ENCODE measurements around the gene PDZD2.

Gene PDZD2

GRCh38 chr5:31776976-31777651, 138.2 kb downstream of the PDZD2 start:
- no peak overlapping the region for H3K4me3 ChIP-seq (ENCODE audit: insufficient read length, low read depth)
- H3K36me3 ChIP-seq (ENCODE audit: insufficient read depth, insufficient read length, low read length) = no peaks in the 10 kb centered on the region
- no peak overlapping the region for H3K9ac ChIP-seq (ENCODE audit: insufficient read length, low read depth)
- H3K27me3 ChIP-seq (ENCODE audit: insufficient read depth, insufficient read length) = no peaks in the 10 kb centered on the region
- DNase-seq (ENCODE audit: low read depth, low spot score) = no peak
- TF ChIP-seq SUZ12 (IDR thresholded peaks at IDR 0.05; ENCODE audit: extremely low read depth, insufficient read depth, insufficient read length) (no peak), ZNF274 (IDR thresholded peaks at IDR 0.05; ENCODE audit: low read depth, low read length) (no peak), YY1 (IDR thresholded peaks at IDR 0.05; ENCODE audit: insufficient read depth, insufficient read length) (no peak)
- H3K4me1 ChIP-seq (ENCODE audit: insufficient read depth, insufficient read length) = no peaks in the 10 kb centered on the region
- H3K9me3 ChIP-seq (ENCODE audit: insufficient read depth, low read length) = peaks cover 22% of the 10 kb centered on the region; the same call in 1 of the 2 replicates

DNA sequence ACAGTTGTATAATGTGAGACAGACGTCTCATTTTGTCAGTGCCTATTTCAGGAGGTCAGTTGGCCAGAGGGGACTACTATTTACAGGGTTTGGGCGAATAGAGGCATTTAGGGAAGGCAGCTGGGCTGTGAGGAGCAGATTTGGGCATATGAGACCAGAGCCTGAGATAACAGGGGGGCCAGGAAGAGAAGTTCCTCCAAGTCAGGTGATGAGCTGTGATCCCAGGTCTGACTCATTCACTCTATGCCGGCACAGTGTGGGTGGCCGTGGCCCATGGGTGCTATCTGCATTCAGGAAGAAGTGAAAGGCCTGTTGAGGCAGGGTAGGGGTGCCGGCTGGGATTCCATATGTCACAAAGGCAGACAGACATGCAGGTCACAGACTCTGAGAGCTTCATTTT, 142.8 kb downstream of the PDZD2 start:
- no peak for DNase-seq (ENCODE audit: low read depth, low spot score)
- peaks cover 3% of the 10 kb centered on the region for H3K4me1 ChIP-seq (ENCODE audit: insufficient read depth, insufficient read length)
- H3K36me3 ChIP-seq (ENCODE audit: insufficient read depth, insufficient read length, low read length) = no peaks in the 10 kb centered on the region
- no peak overlapping the region for H3K9ac ChIP-seq (ENCODE audit: insufficient read length, low read depth)
- H3K27me3 ChIP-seq (ENCODE audit: insufficient read depth, insufficient read length) = no peaks in the 10 kb centered on the region
- H3K9me3 ChIP-seq (ENCODE audit: insufficient read depth, low read length) = peaks cover 3% of the 10 kb centered on the region; the same call in 1 of the 2 replicates
- TF ChIP-seq SUZ12 (IDR thresholded peaks at IDR 0.05; ENCODE audit: extremely low read depth, insufficient read depth, insufficient read length) (no peak), ZNF274 (IDR thresholded peaks at IDR 0.05; ENCODE audit: low read depth, low read length) (no peak), YY1 (IDR thresholded peaks at IDR 0.05; ENCODE audit: insufficient read depth, insufficient read length) (no peak)
- no peak overlapping the region for H3K4me3 ChIP-seq (ENCODE audit: insufficient read length, low read depth)

DNA sequence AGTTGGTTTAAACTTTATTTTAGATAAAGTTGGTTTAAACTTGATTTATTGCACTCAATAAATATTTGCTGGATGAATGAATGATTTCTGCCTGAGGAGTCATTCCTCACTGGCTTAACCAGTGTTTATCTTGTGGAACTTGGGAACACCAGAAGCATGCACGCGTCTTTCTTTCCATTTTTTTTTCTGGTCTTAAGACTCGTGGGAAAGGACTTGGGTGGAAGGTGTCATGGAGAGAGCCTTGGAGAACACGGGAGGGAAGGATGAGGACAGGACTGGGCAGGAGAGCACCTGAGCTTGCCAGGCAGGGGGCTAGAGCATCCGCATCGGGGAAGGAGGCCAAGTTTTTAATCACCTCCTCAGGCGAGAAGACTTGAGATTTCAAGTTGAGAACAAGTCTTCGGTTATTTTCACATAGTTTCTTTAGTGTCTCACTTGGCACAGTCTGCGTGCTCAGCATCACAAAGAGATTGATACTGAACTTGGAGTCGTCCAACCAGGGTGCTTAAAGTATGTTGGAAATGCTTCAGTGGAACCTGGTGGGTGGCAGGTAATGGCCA, 144.2 kb downstream of the PDZD2 start:
- Histone ChIP-seq H3K9ac (ENCODE audit: insufficient read length, low read depth) (no peak overlapping the region), H3K9me3 (ENCODE audit: insufficient read depth, low read length) (no peaks in the 10 kb centered on the region), H3K36me3 (ENCODE audit: insufficient read depth, insufficient read length, low read length) (no peaks in the 10 kb centered on the region), H3K4me1 (ENCODE audit: insufficient read depth, insufficient read length) (peaks cover 3% of the 10 kb centered on the region), H3K4me3 (ENCODE audit: insufficient read length, low read depth) (no peak overlapping the region), H3K27me3 (ENCODE audit: insufficient read depth, insufficient read length) (no peaks in the 10 kb centered on the region)
- no peak for DNase-seq (ENCODE audit: low read depth, low spot score)
- TF ChIP-seq ZNF274 (IDR thresholded peaks at IDR 0.05; ENCODE audit: low read depth, low read length) (no peak), SUZ12 (IDR thresholded peaks at IDR 0.05; ENCODE audit: extremely low read depth, insufficient read depth, insufficient read length) (no peak), YY1 (IDR thresholded peaks at IDR 0.05; ENCODE audit: insufficient read depth, insufficient read length) (no peak)

- TF ChIP-seq ZNF274 (IDR thresholded peaks at IDR 0.05; ENCODE audit: low read depth, low read length) (no peak), SUZ12 (IDR thresholded peaks at IDR 0.05; ENCODE audit: extremely low read depth, insufficient read depth, insufficient read length) (no peak), YY1 (IDR thresholded peaks at IDR 0.05; ENCODE audit: insufficient read depth, insufficient read length) (no peak)
- Histone ChIP-seq H3K9ac (ENCODE audit: insufficient read length, low read depth) (no peak overlapping the region), H3K4me1 (ENCODE audit: insufficient read depth, insufficient read length) (peaks cover 3% of the 10 kb centered on the region), H3K4me3 (ENCODE audit: insufficient read length, low read depth) (no peak overlapping the region), H3K9me3 (ENCODE audit: insufficient read depth, low read length) (no peaks in the 10 kb centered on the region), H3K27me3 (ENCODE audit: insufficient read depth, insufficient read length) (no peaks in the 10 kb centered on the region), H3K36me3 (ENCODE audit: insufficient read depth, insufficient read length, low read length) (no peaks in the 10 kb centered on the region)
- DNase-seq (ENCODE audit: low read depth, low spot score) = no peak
Measured at GRCh38 chr5:31783731-31784130, 144.8 kb downstream of the PDZD2 start.

- DNase-seq (ENCODE audit: low read depth, low spot score) = no peak
- Histone ChIP-seq H3K36me3 (ENCODE audit: insufficient read depth, insufficient read length, low read length) (no peaks in the 10 kb centered on the region), H3K4me1 (ENCODE audit: insufficient read depth, insufficient read length) (peaks cover 3% of the 10 kb centered on the region), H3K27me3 (ENCODE audit: insufficient read depth, insufficient read length) (no peaks in the 10 kb centered on the region), H3K9ac (ENCODE audit: insufficient read length, low read depth) (no peak overlapping the region), H3K9me3 (ENCODE audit: insufficient read depth, low read length) (no peaks in the 10 kb centered on the region), H3K4me3 (ENCODE audit: insufficient read length, low read depth) (no peak overlapping the region)
- no peak for TF ChIP-seq YY1 (IDR thresholded peaks at IDR 0.05; ENCODE audit: insufficient read depth, insufficient read length)
- no peak for TF ChIP-seq SUZ12 (IDR thresholded peaks at IDR 0.05; ENCODE audit: extremely low read depth, insufficient read depth, insufficient read length)
- TF ChIP-seq ZNF274 (IDR thresholded peaks at IDR 0.05; ENCODE audit: low read depth, low read length) = no peak
Measured at GRCh38 chr5:31786090-31786631, 147.2 kb downstream of the PDZD2 start.

DNA sequence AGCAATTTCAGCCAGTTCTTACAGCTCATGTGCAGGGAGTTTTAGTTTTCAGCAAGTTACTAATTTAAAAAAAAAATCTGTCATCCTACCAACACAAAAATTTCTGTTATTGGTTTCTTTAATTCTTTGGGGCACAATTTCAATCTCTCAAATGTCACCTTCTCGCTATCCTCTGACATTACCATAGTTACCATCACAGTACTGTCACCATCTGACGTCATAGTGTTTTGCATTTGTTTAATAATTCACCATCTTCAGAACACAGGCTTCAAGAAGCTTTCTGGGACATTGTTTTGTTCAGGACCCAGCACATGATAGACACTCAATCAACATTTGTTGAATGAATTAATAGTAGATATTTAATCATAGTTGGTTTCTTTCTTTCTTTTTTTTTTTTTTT, 155.1 kb downstream of the PDZD2 start:
- Histone ChIP-seq H3K9ac (ENCODE audit: insufficient read length, low read depth) (no peak overlapping the region), H3K36me3 (ENCODE audit: insufficient read depth, insufficient read length, low read length) (no peaks in the 10 kb centered on the region), H3K9me3 (ENCODE audit: insufficient read depth, low read length) (no peaks in the 10 kb centered on the region), H3K4me1 (ENCODE audit: insufficient read depth, insufficient read length) (no peaks in the 10 kb centered on the region), H3K27me3 (ENCODE audit: insufficient read depth, insufficient read length) (no peaks in the 10 kb centered on the region), H3K4me3 (ENCODE audit: insufficient read length, low read depth) (no peak overlapping the region)
- TF ChIP-seq ZNF274 (IDR thresholded peaks at IDR 0.05; ENCODE audit: low read depth, low read length) (no peak), YY1 (IDR thresholded peaks at IDR 0.05; ENCODE audit: insufficient read depth, insufficient read length) (no peak), SUZ12 (IDR thresholded peaks at IDR 0.05; ENCODE audit: extremely low read depth, insufficient read depth, insufficient read length) (no peak)
- DNase-seq (ENCODE audit: low read depth, low spot score) = no peak

- DNase-seq (ENCODE audit: low read depth, low spot score) = no peak
- Histone ChIP-seq H3K4me1 (ENCODE audit: insufficient read depth, insufficient read length) (no peaks in the 10 kb centered on the region), H3K4me3 (ENCODE audit: insufficient read length, low read depth) (no peak overlapping the region), H3K27me3 (ENCODE audit: insufficient read depth, insufficient read length) (no peaks in the 10 kb centered on the region), H3K36me3 (ENCODE audit: insufficient read depth, insufficient read length, low read length) (no peaks in the 10 kb centered on the region), H3K9me3 (ENCODE audit: insufficient read depth, low read length) (no peaks in the 10 kb centered on the region), H3K9ac (ENCODE audit: insufficient read length, low read depth) (no peak overlapping the region)
- TF ChIP-seq YY1 (IDR thresholded peaks at IDR 0.05; ENCODE audit: insufficient read depth, insufficient read length) (no peak), ZNF274 (IDR thresholded peaks at IDR 0.05; ENCODE audit: low read depth, low read length) (no peak), SUZ12 (IDR thresholded peaks at IDR 0.05; ENCODE audit: extremely low read depth, insufficient read depth, insufficient read length) (no peak)
Measured at GRCh38 chr5:31798168-31798567, 159.2 kb downstream of the PDZD2 start.

All from NT2/D1 (cell line).